Liver (tissue), 9 donors: ENCODE data around the gene B4GALT2. TPM values are rescaled to one million over a fixed set of nuclear protein-coding genes. Genes with fewer than 3 reads are reported as not detected.

Experiments
- DNase-seq: peaks from one replicate; pipeline ENCODE4 v3.0.0-alpha.2; 2017; ENCODE audit warnings: low spot score
- H3K27ac ChIP-seq, 2 donors: one replicate each; pipeline ENCODE4 v1.7.0; 2013; ENCODE audit warnings: inconsistent platforms in 2 of 2, low read length in 2 of 2, control low read depth in 1 of 2, low read depth in 1 of 2, mild to moderate bottlenecking in 1 of 2
- H3K27me3 ChIP-seq, 4 donors: one replicate each; pipeline versions ENCODE4 v1.6.1 to v1.7.0; 2013; ENCODE audit warnings: low read length in 3 of 4, inconsistent platforms in 1 of 4, mild to moderate bottlenecking in 1 of 4, moderate library complexity in 1 of 4; ENCODE audit not compliant: control insufficient read depth in 4 of 4, insufficient read depth in 4 of 4
- H3K36me3 ChIP-seq, 4 donors: one replicate each; pipeline versions ENCODE4 v1.6.1 to v1.7.0; 2013; ENCODE audit warnings: low read length in 3 of 4, mild to moderate bottlenecking in 3 of 4, low read depth in 1 of 4, moderate library complexity in 1 of 4; ENCODE audit not compliant: control insufficient read depth in 4 of 4, insufficient read depth in 3 of 4
- H3K4me1 ChIP-seq, 4 donors: one replicate each; pipeline versions ENCODE4 v1.6.1 to v1.7.0; 2013; ENCODE audit warnings: low read length in 3 of 4, mild to moderate bottlenecking in 3 of 4, moderate library complexity in 1 of 4; ENCODE audit not compliant: control insufficient read depth in 4 of 4, insufficient read depth in 4 of 4
- H3K4me3 ChIP-seq, 3 donors: one replicate each; pipeline versions ENCODE4 v1.6.1 to v1.7.0; 2013; ENCODE audit warnings: low read length in 3 of 3, control low read depth in 1 of 3, low read depth in 1 of 3, mild to moderate bottlenecking in 1 of 3
- H3K9ac ChIP-seq, 2 donors: one replicate each; pipeline ENCODE4 v1.7.0; 2013; ENCODE audit warnings: low read length in 2 of 2, mild to moderate bottlenecking in 2 of 2, moderate library complexity in 2 of 2, control low read depth in 1 of 2, low read depth in 1 of 2
- H3K9me3 ChIP-seq, 4 donors: one replicate each; pipeline versions ENCODE4 v1.6.1 to v1.7.0; 2013; ENCODE audit warnings: low read length in 3 of 4; ENCODE audit not compliant: control insufficient read depth in 4 of 4
- CTCF ChIP-seq: fragments of 150-350 bp; IDR thresholded peaks from 2 replicates; pipeline ENCODE4 v1.5.1; 2017; ENCODE audit warnings: improper control_type of control experiment, low read depth, low read length; ENCODE audit not compliant: missing input control
- FOXA1 ChIP-seq: IDR thresholded peaks from 2 replicates; pipeline ENCODE4 v1.6.1; 2016; ENCODE audit warnings: antibody characterized with exemption
- HNF4A ChIP-seq, 2 donors: conservative IDR thresholded peaks; 2 replicates each; pipeline ENCODE4 v1.6.1; 2016; ENCODE audit warnings: antibody characterized with exemption in 2 of 2, mild to moderate bottlenecking in 2 of 2
- NR2F2 ChIP-seq: IDR thresholded peaks from 2 replicates; pipeline ENCODE4 v1.6.1; 2016; ENCODE audit warnings: antibody characterized with exemption
- RAD21 ChIP-seq, 2 donors: IDR thresholded peaks; 2 replicates each; pipeline ENCODE4 v1.6.1; 2016; ENCODE audit warnings: antibody characterized with exemption in 2 of 2, mild to moderate bottlenecking in 2 of 2
- REST ChIP-seq: IDR thresholded peaks from 2 replicates; pipeline ENCODE4 v1.6.1; 2016; ENCODE audit warnings: antibody characterized with exemption, mild to moderate bottlenecking
- RXRA ChIP-seq, 2 donors: IDR thresholded peaks; 2 replicates each; pipeline ENCODE4 v1.6.1; 2017 to 2018; ENCODE audit warnings: antibody characterized with exemption in 2 of 2, mild to moderate bottlenecking in 1 of 2
- SP1 ChIP-seq: IDR thresholded peaks from 2 replicates; pipeline ENCODE4 v1.6.1; 2018; ENCODE audit warnings: antibody characterized with exemption, mild to moderate bottlenecking
- YY1 ChIP-seq: IDR thresholded peaks from 2 replicates; pipeline ENCODE4 v1.6.1; 2016; ENCODE audit warnings: antibody characterized with exemption, mild to moderate bottlenecking
- WGBS: extraction: QIAGEN DNeasy Blood & Tissue Kit; methylation state at CpG from one replicate; pipeline ENCODE4 v1.1.7; 2013; 5-methylcytosine and 5-hydroxymethylcytosine counted together
- polyA plus RNA-seq, 2 donors: library from polyadenylated mRNA; stranded (reverse) in 1 of 2; unstranded in 1 of 2; fragments of 200-250 nt in 1 of 2; fragments of >200 nt in 1 of 2; fragmentation: Nextera tagmentation in 1 of 2; extraction: Ambion mirVana in 1 of 2; gene quantifications; one replicate each; pipeline versions ENCODE4 v1.2.1 to v1.2.3, GENCODE V29; 2013 to 2015
- total RNA-seq, 2 donors: library from RNA; depleted of rRNA; stranded (reverse); fragments of >200 nt; gene quantifications; one replicate each; pipeline ENCODE4 v1.2.3, GENCODE V29; 2014
- donor health status: healthy.
- donor health status: healthy.
- donor health status: healthy.
- donor health status: healthy.
- donor health status: healthy.

Gene B4GALT2
- total and polyA plus RNA-seq, 4 donors: 2.9 to 31.5 (median 16.1) TPM

DNA sequence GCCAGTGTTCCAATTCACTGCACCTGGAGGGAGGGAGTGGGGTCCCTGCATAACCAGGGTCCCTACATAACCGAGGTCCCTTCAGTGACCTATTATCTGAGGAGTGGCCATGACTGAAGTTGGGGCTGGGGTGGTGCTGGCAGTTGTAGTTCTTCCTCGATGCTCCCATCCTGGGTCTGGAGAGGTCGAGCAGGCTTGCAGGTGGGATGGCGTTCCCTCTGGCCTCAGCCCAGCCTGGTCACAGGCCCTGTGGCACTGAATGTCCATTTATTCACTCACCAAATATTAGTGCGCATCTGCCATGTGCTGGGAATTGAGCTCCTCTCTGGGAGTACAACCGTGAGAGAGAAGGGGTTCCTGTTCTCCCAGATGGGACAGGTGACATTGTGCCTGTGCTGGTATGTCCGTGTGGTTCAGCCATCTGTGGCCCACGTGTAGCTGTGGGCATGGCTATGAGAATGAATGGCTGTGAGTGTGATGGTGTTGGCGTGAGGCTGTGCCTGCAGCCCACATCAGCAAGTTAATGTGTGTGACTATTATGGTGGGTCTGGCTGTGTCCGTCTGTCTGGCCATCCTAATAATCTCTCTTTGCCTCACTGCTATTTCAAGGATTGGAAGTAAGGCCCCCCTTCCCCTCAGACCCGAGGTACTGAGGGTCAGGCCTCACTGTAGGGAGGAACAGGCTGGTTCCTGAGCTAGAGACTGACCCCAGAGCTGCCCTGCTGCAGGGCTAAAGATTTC is 56.1 kb downstream of the B4GALT2 start (continued):
- no peak for TF ChIP-seq REST
- no peak for TF ChIP-seq FOXA1

- Histone ChIP-seq H3K9ac (no peak overlapping the region), H3K27me3 (no peaks in the 10 kb centered on the region), H3K36me3 (no peaks in the 10 kb centered on the region), H3K27ac (peak overlapping the region in 1 of 2 donors; percentile 3), H3K9me3 (no peaks in the 10 kb centered on the region), H3K4me1 (peaks cover 3 to 19% (median 4%) of the 10 kb centered on the region in 4 donors), H3K4me3 (no peak overlapping the region)
- TF ChIP-seq RXRA (IDR thresholded peaks at IDR 0.05): no peak
- peak; percentile 30 for TF ChIP-seq NR2F2
- TF ChIP-seq RAD21 (IDR thresholded peaks at IDR 0.05): no peak
- 62% methylated on average over 8 of the region's 8 CpGs for WGBS
- peak; percentile 90 for DNase-seq
Observed at GRCh38 chr1:44035726-44036408, 56.9 kb downstream of the B4GALT2 start.

DNA sequence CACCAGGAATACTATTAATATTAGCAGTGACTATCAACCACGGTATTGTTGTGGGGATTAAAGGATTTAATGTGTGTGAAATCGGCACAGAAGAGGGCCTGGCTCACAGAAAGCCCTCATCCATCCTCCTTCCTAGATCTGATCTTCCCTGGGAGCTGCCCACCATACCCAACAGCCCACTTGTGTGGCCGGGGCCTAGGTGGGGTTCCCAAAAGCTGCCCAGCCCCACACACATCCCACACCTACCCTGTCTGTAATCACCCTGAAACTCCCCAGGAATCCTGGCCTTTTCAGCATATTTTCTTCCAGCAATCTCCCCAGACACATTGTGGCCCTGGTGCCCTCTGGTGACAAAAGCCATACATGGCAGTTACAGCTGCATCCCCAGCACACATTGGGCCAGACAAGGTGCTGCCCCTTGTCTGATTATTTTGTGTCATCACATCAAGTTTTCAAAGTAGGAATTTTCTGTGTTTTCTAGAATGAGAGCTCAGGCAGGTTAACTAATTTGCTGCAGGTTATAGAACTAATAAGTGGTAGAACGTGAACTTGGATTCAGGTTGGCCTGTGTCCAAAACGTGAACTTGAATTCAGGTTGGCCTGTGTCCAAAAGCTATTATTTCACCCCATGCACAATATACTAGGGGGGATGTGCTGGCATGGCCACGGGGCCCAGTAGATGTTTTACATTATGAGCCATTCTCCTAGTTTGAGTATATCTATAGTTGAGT is 57.6 kb downstream of the B4GALT2 start:
- no peak for TF ChIP-seq SP1
- TF ChIP-seq NR2F2: peak; percentile 45
- no peak for TF ChIP-seq YY1
- no peak for TF ChIP-seq HNF4A (conservative IDR thresholded peaks at IDR 0.05)
- no peak for TF ChIP-seq REST
- TF ChIP-seq CTCF: peak; percentile 91
- peak; percentile 90 to 97 for TF ChIP-seq RAD21 (IDR thresholded peaks at IDR 0.05)
- Histone ChIP-seq H3K9me3 (no peaks in the 10 kb centered on the region), H3K9ac (no peak overlapping the region), H3K27me3 (no peaks in the 10 kb centered on the region), H3K36me3 (no peaks in the 10 kb centered on the region), H3K4me3 (no peak overlapping the region), H3K27ac (no peak overlapping the region), H3K4me1 (peaks cover 0 to 12% (median 0%) of the 10 kb centered on the region in 4 donors)
- DNase-seq: peak; percentile 82
- 17% methylated on average over 6 of the region's 6 CpGs for WGBS
